HG03280 (cell line): ENCODE results near the gene PRR18.

Experiments used
- ATAC-seq: cut with Tn5 transposase; IDR thresholded peaks from one replicate; pipeline ENCODE4 v1.9.1; 2021; ENCODE audit warnings: mild to moderate bottlenecking, moderate library complexity; ENCODE audit not compliant: unreplicated experiment

Gene PRR18

DNA sequence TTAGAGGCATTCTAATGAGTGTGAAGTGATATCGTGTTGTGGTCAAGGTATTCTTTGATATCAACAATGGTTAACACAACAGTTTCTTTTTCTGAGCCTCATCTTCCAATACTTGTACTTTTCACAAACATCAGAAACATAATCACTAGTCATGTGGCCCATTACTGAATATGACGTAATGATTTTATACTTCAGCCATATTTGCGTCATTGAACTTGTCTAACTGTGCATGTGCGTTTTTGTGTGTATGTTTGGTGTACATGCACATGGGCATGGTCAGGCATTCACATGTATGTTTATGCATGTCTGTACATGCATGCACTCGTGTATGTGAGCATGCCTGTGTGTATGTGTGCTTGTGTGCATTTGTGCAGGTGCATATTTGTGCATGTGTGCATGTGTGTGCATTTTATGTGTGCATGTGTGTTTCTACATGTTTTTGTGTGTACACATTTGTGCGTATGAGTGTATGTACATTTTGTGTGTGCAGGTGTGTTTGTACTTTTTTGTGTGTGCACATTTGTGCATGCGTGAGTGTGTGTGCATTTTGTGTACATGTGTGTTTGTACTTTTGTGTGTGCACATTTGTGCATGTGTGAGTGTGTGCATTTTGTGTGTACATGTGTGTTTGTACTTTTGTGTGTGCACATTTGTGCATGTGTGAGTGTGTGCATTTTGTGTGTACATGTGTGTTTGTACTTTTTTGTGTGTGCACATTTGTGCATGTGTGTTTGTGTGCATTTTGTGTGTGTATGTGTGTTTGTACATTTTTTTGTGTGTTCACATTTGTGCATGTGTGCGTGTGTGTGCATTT is 29.4 kb downstream of the PRR18 start:
- no peak for ATAC-seq

- no peak for ATAC-seq
These were observed 30.2 kb downstream of the PRR18 start for GRCh38 chr6:166277892-166278578.

- ATAC-seq = no peak
These were observed 31.2 kb downstream of the PRR18 start for GRCh38 chr6:166277018-166277417.

DNA sequence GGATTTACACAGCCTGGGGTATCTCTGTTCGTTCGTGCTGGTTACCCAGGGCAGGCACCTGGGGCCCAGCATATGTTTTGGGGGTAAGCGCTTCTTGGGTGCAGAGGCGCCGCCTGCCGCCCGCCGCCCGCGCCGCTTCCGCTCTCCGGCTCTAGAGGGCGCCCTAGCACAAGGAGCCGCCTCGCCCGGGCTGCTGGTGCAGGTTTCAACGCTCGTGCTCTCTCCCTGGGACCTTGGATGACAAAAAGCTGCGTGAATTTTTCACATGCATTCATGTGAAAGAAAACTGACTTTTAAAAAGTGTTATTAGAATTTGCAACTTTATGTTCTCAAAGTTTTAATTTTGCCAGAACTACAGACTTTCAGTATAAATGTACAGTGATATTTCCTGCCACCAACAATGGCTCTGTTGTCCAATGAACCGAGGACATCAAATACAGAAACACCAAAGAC is 32.5 kb downstream of the PRR18 start:
- peak; percentile 85 for ATAC-seq

DNA sequence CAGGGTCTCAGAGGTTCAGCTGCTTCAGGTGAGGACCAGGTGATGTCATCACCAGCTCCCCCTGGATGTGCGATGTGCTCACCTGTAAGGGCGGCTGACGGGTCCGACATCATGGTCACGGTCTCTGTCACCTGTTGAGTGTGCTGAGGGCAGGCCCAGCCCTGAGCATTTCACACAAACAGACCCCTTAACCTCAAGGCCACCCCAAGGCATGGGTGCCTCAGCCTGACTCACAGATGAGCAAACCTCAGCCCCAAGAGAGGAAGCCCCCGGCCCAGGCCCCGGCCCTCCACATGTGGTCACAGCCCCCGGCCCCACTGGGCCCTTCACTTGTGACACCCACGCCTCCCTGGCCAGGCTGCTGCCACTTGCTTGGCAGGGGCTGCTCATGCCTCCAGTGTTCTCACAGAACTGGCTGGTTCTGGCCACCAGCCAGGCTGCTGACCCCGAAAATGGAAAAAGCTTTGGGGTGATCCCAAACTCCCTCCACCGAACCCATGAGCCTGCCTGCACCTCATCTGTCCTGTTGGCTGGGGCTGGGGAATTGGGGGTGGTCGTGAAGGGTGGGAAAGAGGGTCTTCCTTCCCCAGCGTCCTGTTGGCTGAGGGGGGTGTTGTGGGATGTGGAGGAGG is 33.3 kb downstream of the PRR18 start:
- no peak for ATAC-seq

DNA sequence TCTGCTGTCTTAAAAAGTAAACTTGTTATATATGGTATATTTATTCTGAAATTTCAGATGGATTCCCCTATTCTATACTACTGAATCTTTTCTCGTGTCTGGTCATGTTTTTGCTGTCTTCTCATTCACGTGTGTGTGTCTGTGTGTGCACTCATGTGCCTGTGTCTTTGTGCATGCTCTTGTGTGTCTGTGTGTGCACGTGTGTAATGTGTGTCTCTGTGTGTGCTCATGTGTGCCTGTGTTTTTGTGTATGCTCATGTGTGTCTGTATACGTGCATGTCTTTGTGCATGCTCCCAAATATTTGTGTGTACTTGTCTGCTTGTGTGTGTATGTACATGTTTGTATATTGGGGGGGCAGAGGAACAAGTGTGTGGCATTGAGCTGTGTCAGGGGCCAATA is 34.0 kb downstream of the PRR18 start:
- no peak for ATAC-seq

DNA sequence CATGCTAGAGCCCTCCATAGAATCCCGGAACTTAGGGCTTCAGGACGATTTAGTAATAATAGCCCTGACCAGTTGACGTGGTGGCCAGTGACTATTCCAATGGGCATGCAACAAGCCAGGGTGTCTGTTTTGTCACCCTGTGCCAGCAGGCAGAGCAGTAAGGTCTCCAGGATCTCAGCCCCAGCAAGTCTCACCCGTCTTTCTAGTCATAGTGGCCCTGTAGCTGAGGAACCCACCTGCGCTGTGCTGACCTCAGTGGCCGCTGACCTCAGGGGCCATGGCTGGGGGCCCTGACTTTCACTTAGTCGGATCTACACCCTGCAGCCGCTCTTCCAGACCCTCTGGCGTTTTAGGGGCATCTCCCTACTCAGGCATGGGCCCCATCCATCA is 36.8 kb downstream of the PRR18 start:
- no peak for ATAC-seq

- no peak for ATAC-seq
These were observed 37.4 kb downstream of the PRR18 start for GRCh38 chr6:166270706-166271375.

DNA sequence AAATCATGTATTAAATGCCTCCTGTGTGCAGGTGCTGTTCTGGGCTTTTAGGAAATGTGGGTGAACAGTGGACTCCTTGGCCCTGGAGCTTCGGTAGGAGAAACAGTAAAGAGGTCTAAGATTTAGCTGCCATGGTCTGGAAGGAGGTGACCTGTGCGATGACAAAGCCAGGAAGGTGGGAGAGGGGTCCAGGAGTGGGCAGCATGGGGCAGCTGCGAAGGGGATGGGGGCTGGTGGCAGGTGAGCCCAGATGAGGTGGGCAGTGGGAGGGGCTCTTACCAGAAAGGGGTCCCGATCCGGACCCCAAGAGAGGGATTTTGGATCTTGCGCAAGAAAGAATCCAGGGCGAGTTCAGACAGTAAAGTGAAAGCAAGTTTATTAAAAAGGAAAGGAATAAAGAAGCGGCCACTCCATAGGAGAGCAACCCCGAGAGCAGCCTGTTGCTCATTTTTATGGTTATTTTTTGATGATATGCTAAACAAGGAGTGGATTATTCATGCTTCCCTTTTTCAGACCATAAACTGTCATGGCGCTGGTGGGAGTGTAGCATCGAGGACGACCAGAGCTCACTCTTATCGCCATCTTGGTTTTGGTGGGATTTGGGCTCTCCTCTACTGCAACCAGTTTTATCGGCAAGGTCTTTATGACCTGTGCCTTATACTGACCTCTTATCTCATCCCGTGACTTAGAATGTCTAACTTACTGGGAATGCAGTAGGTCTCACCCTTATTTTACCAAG is 38.7 kb downstream of the PRR18 start:
- no peak for ATAC-seq

GRCh38 chr6:166268431-166268830 is 39.8 kb downstream of the PRR18 start:
- no peak for ATAC-seq

- no peak for ATAC-seq
These were observed 40.7 kb downstream of the PRR18 start for GRCh38 chr6:166267526-166267925.

- ATAC-seq = no peak
These were observed 41.9 kb downstream of the PRR18 start for GRCh38 chr6:166266336-166266735.

GRCh38 chr6:166262743-166263515 is 45.3 kb downstream of the PRR18 start:
- no peak for ATAC-seq

- ATAC-seq = no peak
These were observed 48.8 kb downstream of the PRR18 start for GRCh38 chr6:166259296-166259977.

DNA sequence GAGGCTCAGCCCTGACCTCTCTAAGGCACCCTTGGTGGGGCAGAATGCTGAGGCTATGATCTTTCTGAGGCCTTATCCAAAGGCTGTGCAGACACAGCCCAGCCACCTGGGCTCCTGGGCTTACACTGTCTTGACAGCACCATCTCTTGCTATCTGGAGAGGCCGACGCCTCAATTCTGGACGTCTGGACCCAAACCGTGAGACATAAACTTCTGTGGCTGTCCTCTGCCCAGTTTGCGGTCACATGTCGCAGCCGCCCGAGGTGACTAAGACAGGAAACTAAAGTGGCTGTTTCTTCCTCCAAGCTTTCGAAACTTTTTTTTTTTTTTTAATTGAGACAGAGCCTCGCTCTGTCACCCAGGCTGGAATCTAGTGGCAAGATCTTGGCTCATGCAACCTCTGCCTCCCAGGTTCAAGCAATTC is 49.3 kb downstream of the PRR18 start:
- ATAC-seq = no peak

DNA sequence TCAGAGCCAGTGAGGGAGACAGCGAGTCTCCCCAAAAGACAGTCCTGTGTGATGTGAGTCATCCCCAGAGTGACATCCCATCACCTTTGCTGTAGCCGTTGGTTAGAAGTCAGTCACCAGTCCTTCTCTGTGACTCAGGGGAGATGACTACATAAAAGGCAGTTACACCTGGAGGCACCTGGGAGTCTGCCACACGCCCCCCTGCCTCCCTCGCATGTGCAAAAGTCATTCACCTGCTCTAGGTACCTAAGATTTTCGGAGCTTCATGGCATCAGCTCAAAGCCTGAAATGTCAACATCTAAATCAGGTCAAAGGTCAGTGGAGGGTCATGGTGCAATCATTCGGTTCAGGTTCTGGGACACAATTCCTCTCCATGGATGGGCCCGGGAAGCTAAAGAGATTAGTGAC is 50.3 kb downstream of the PRR18 start:
- no peak for ATAC-seq
